ENCODE results near the gene TOR3A. TPM values are rescaled to one million over a fixed set of nuclear protein-coding genes. Genes with fewer than 3 reads are reported as not detected.

The TOR3A gene
- total RNA-seq, 1 experiment from 2014 or later = 70.8 TPM

DNA sequence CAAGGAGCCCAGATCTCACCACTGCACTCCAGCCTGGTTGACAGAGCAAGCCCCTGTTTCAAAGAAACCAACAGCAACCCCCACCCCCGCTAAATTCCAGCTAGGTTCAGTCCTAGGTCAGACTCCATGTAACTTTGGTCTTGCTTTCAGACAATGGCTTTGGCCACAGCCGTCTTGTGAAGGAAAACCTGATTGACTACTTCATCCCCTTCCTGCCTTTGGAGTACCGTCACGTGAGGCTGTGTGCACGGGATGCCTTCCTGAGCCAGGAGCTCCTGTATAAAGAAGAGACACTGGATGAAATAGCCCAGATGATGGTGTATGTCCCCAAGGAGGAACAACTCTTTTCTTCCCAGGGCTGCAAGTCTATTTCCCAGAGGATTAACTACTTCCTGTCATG, 12.9 kb downstream of the TOR3A start:
- BruUV-seq (replicated peaks) = no TSS peak
- ATAC-seq = no peak
- Histone ChIP-seq H3K9me3 (ENCODE audit: low read length) (no peaks in the 10 kb centered on the region), H3K9me2 (replicated peaks; ENCODE audit: low read length) (no peaks in the 10 kb centered on the region), H3K4me2 (ENCODE audit: low read length) (no peak overlapping the region), H3K79me2 (ENCODE audit: low read length) (no peaks in the 10 kb centered on the region), H3K36me3 (ENCODE audit: low read depth, low read length) (peaks cover 25% of the 10 kb centered on the region; the same call in 1 of the 2 replicates), H3K27me3 (ENCODE audit: low read length) (no peaks in the 10 kb centered on the region), H3K4me3 (ENCODE audit: low read length) (no peak overlapping the region), H3F3A (ENCODE audit: low read length, unreplicated experiment) (no peaks in the 10 kb centered on the region), H3K9ac (ENCODE audit: low read length) (no peak overlapping the region), H4K20me1 (ENCODE audit: low read length) (no peaks in the 10 kb centered on the region), H3K4me1 (ENCODE audit: insufficient read depth, low read length) (no peaks in the 10 kb centered on the region), H3K27ac (ENCODE audit: low read length) (no peak overlapping the region), H2AFZ (ENCODE audit: low read length) (no peak overlapping the region)
- no peak for DNase-seq
- intact Hi-C loops (cut with micrococcal nuclease) = no loop called here
- TF ChIP-seq, protein P1, sequence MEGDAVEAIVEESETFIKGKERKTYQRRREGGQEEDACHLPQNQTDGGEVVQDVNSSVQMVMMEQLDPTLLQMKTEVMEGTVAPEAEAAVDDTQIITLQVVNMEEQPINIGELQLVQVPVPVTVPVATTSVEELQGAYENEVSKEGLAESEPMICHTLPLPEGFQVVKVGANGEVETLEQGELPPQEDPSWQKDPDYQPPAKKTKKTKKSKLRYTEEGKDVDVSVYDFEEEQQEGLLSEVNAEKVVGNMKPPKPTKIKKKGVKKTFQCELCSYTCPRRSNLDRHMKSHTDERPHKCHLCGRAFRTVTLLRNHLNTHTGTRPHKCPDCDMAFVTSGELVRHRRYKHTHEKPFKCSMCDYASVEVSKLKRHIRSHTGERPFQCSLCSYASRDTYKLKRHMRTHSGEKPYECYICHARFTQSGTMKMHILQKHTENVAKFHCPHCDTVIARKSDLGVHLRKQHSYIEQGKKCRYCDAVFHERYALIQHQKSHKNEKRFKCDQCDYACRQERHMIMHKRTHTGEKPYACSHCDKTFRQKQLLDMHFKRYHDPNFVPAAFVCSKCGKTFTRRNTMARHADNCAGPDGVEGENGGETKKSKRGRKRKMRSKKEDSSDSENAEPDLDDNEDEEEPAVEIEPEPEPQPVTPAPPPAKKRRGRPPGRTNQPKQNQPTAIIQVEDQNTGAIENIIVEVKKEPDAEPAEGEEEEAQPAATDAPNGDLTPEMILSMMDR (conservative IDR thresholded peaks at IDR 0.05; ENCODE audit: low read depth, low read length) = no peak
- no peak for TF ChIP-seq EZH2 (IDR thresholded peaks at IDR 0.05; ENCODE audit: low read length, unreplicated experiment)
- TF ChIP-seq EZH2phosphoT487 (IDR thresholded peaks at IDR 0.05; ENCODE audit: borderline replicate concordance, low read length) = no peak
- ChIA-PET CTCF (no interaction called here), POLR2A (ENCODE audit: unreplicated experiment) (no interaction called here)

DNA sequence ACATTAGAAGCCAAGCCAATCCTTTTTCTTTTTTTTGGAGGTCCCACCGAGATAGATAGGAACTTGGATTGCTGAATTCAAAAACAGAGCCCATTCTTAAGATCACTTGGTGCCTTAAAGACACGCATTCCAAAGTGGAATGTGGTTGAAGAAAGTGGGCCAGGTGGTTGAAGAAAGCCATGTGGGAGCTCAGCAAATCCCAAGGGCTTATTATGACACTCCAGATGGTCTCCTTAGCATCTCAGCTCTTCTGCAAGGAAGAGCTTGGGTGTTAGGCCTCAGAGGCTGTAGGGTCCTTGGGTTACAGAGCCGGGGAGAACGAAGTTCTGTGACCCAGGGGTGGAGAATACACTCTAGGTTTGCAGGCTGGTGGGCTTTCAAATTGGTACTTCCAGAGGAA, 13.5 kb downstream of the TOR3A start:
- intact Hi-C loops (cut with micrococcal nuclease) = no loop called here
- Histone ChIP-seq H3K4me3 (ENCODE audit: low read length) (no peak overlapping the region), H3K9ac (ENCODE audit: low read length) (no peak overlapping the region), H4K20me1 (ENCODE audit: low read length) (no peaks in the 10 kb centered on the region), H3K9me2 (replicated peaks; ENCODE audit: low read length) (no peaks in the 10 kb centered on the region), H3K79me2 (ENCODE audit: low read length) (no peaks in the 10 kb centered on the region), H3F3A (ENCODE audit: low read length, unreplicated experiment) (no peaks in the 10 kb centered on the region), H2AFZ (ENCODE audit: low read length) (no peak overlapping the region), H3K9me3 (ENCODE audit: low read length) (no peaks in the 10 kb centered on the region), H3K36me3 (ENCODE audit: low read depth, low read length) (peaks cover 25% of the 10 kb centered on the region; the same call in 1 of the 2 replicates), H3K4me2 (ENCODE audit: low read length) (no peak overlapping the region), H3K4me1 (ENCODE audit: insufficient read depth, low read length) (no peaks in the 10 kb centered on the region), H3K27me3 (ENCODE audit: low read length) (no peaks in the 10 kb centered on the region), H3K27ac (ENCODE audit: low read length) (no peak overlapping the region)
- TF ChIP-seq EZH2 (IDR thresholded peaks at IDR 0.05; ENCODE audit: low read length, unreplicated experiment) (no peak), EZH2phosphoT487 (IDR thresholded peaks at IDR 0.05; ENCODE audit: borderline replicate concordance, low read length) (no peak)
- TF ChIP-seq, protein P1 (conservative IDR thresholded peaks at IDR 0.05; ENCODE audit: low read depth, low read length) = no peak
- ChIA-PET POLR2A (ENCODE audit: unreplicated experiment) (no interaction called here), CTCF (no interaction called here)
- TSS peak; percentile 89 for BruUV-seq (replicated peaks)
- ATAC-seq (no peak), DNase-seq (no peak)

DNA sequence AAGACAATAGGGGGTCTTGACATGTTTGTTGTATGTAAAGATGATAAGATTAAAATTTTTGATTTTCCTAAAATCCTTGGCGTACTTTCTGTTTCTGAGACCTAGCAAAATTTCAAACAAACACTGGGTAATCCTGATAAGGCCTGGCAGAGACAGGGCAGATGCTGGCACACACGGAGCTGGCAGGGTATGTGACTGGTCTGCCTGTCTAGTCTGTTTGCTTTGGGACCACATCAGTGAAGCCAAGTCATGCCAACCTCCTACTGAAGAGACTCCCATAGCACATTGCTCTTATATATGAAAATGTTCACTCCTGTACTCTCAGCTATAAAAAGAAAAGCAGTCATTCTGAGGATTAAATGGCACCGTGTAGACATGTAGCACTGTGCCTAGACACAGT, 14.1 kb downstream of the TOR3A start:
- no peak for TF ChIP-seq EZH2phosphoT487 (IDR thresholded peaks at IDR 0.05; ENCODE audit: borderline replicate concordance, low read length)
- no peak for TF ChIP-seq EZH2 (IDR thresholded peaks at IDR 0.05; ENCODE audit: low read length, unreplicated experiment)
- TF ChIP-seq, protein P1 (conservative IDR thresholded peaks at IDR 0.05; ENCODE audit: low read depth, low read length) = no peak
- no peaks in the 10 kb centered on the region for H3K9me3 ChIP-seq (ENCODE audit: low read length)
- ATAC-seq (no peak), DNase-seq (no peak)
- H3K9ac ChIP-seq (ENCODE audit: low read length) = no peak overlapping the region
- no peaks in the 10 kb centered on the region for H3K79me2 ChIP-seq (ENCODE audit: low read length)
- H3K36me3 ChIP-seq (ENCODE audit: low read depth, low read length) = peaks cover 29% of the 10 kb centered on the region; the same call in 1 of the 2 replicates
- no peak overlapping the region for H3K4me2 ChIP-seq (ENCODE audit: low read length)
- no peaks in the 10 kb centered on the region for H3K9me2 ChIP-seq (replicated peaks; ENCODE audit: low read length)
- no peak overlapping the region for H3K27ac ChIP-seq (ENCODE audit: low read length)
- no peak overlapping the region for H3K4me3 ChIP-seq (ENCODE audit: low read length)
- CTCF ChIA-PET = no interaction called here
- POLR2A ChIA-PET (ENCODE audit: unreplicated experiment) = no interaction called here
- no peaks in the 10 kb centered on the region for H3K4me1 ChIP-seq (ENCODE audit: insufficient read depth, low read length)
- no TSS peak for BruUV-seq (replicated peaks)
- no peak overlapping the region for H2AFZ ChIP-seq (ENCODE audit: low read length)
- intact Hi-C loops (cut with micrococcal nuclease) = no loop called here
- no peaks in the 10 kb centered on the region for H3K27me3 ChIP-seq (ENCODE audit: low read length)
- no peaks in the 10 kb centered on the region for H3F3A ChIP-seq (ENCODE audit: low read length, unreplicated experiment)
- no peaks in the 10 kb centered on the region for H4K20me1 ChIP-seq (ENCODE audit: low read length)

Data from PC-3 (cell line).